Measurements from ENCODE around the gene ESD. TPM values are rescaled to one million over a fixed set of nuclear protein-coding genes. Genes with fewer than 3 reads are reported as not detected.

The ESD gene
- total RNA-seq, 1 experiment from 2014 or later: 78.8 TPM

- WGBS (ENCODE audit: extremely low coverage, insufficient read length, low lambda C conversion rate): no CpG with 5 or more reads among the region's 6 CpGs
- no peaks in the 10 kb centered on the region for H3K9me3 ChIP-seq (ENCODE audit: control insufficient read depth, low read depth, low read length)
- H3K9ac ChIP-seq (ENCODE audit: extremely low read depth, insufficient read length, low read length): no peak overlapping the region
- no peak overlapping the region for H3K27ac Mint-ChIP-seq
- H3K79me1 ChIP-seq (ENCODE audit: insufficient read depth, low read depth, low read length, poor library complexity, severe bottlenecking): no peaks in the 10 kb centered on the region
- H3K27me3 Mint-ChIP-seq (ENCODE audit: low read depth): no peaks in the 10 kb centered on the region
- no peak overlapping the region for H2BK5ac ChIP-seq (ENCODE audit: insufficient read length, low read length)
- TF ChIP-seq CTCF (conservative IDR thresholded peaks at IDR 0.05): no peak
- H3K4me1 Mint-ChIP-seq: peaks cover 0 to 6% of the 10 kb centered on the region in 2 experiments; a peak in 2 of 4 replicates
- H2AFZ ChIP-seq (ENCODE audit: low read length): no peak overlapping the region
- no peak overlapping the region for H3K18ac ChIP-seq (ENCODE audit: insufficient read length, low read depth, low read length)
- no peaks in the 10 kb centered on the region for H4K20me1 ChIP-seq (ENCODE audit: control insufficient read depth, insufficient read depth, insufficient read length)
- no peak overlapping the region for H3K14ac ChIP-seq (ENCODE audit: insufficient read depth, low read length)
- H3K4me2 ChIP-seq (ENCODE audit: insufficient read depth, insufficient read length, low read length): no peak overlapping the region
- H4K5ac ChIP-seq (ENCODE audit: insufficient read length, low read depth, low read length): no peak overlapping the region
- H2BK15ac ChIP-seq (ENCODE audit: low read depth, low read length): no peak overlapping the region
- no peak overlapping the region for H3T11ph ChIP-seq (ENCODE audit: low read length)
- DNase-seq: no peak
- 0 out of 7 replicates have a peak, but pooled peaks cover 0 to 6% (median 0%) of the 10 kb centered on the region in 3 experiments for H3K36me3 Mint-ChIP-seq (ENCODE audit: insufficient read depth in 1 of 3, low read depth in 3 of 3)
- no peak overlapping the region for H3K56ac ChIP-seq (ENCODE audit: insufficient read length, low read depth, low read length)
- H2BK12ac ChIP-seq (ENCODE audit: insufficient read length, low read depth, low read length): no peak overlapping the region
- H4K8ac ChIP-seq (replicated peaks; ENCODE audit: insufficient read length, low read depth, low read length): no peak overlapping the region
- H3K27ac ChIP-seq (ENCODE audit: insufficient read length, low read depth, low read length): no peak overlapping the region
- no peaks in the 10 kb centered on the region for H3K79me2 ChIP-seq (ENCODE audit: insufficient read depth, low read length)
- H3K9me3 Mint-ChIP-seq: peaks cover 0 to 4% of the 10 kb centered on the region in 2 experiments; a peak in 1 of 5 replicates
- H2BK120ac ChIP-seq (ENCODE audit: low read depth, low read length, poor library complexity, severe bottlenecking): no peak overlapping the region
- no peak overlapping the region for H3K4ac ChIP-seq (ENCODE audit: low read depth, low read length)
- H2AK5ac ChIP-seq (ENCODE audit: insufficient read length, low read length): no peak overlapping the region
- H3K23me2 ChIP-seq (ENCODE audit: insufficient read length, low read depth, low read length, poor library complexity, severe bottlenecking): no peaks in the 10 kb centered on the region
- H3K4me3 Mint-ChIP-seq: no peak overlapping the region
- no peaks in the 10 kb centered on the region for H3K4me1 ChIP-seq (ENCODE audit: insufficient read depth, low read length)
- no peak overlapping the region for H3K23ac ChIP-seq (ENCODE audit: insufficient read length, low read depth, low read length)
- H2BK20ac ChIP-seq (ENCODE audit: low read depth, low read length, poor library complexity, severe bottlenecking): no peak overlapping the region
- no peak overlapping the region for H4K91ac ChIP-seq (ENCODE audit: insufficient read length, low read depth, low read length)
- H3K27me3 ChIP-seq (ENCODE audit: insufficient read depth, low read length): no peaks in the 10 kb centered on the region
Observed at GRCh38 chr13:46834657-46835056, 37.7 kb upstream of the ESD start.
